ENCODE results near the gene SOBP. TPM values are rescaled to one million over a fixed set of nuclear protein-coding genes. Genes with fewer than 3 reads are reported as not detected.

Gene SOBP
- total RNA-seq, 6 donors from 2014 or later: 4.4 to 25.1 (median 12.4) TPM

- DNase-seq: no peak
- Histone ChIP-seq H3K36me3 (no peaks in the 10 kb centered on the region), H3K27ac (no peak overlapping the region), H3K27me3 (no peaks in the 10 kb centered on the region), H3K4me3 (no peak overlapping the region), H3K4me1 (peaks cover 15 to 25% (median 18%) of the 10 kb centered on the region in 4 donors), H3K9me3 (no peaks in the 10 kb centered on the region)
- WGBS, 2 donors: 81 to 85% methylated on average over 13 of the region's 13 CpGs
- ATAC-seq (ENCODE audit: low FRiP score in 2 of 2): peak in 1 of 2 donors; percentile 55
- no peak for TF ChIP-seq EP300 (IDR thresholded peaks at IDR 0.05)
- TF ChIP-seq CTCF (IDR thresholded peaks at IDR 0.05): no peak
Observed at GRCh38 chr6:107673076-107673494, 183.2 kb downstream of the SOBP start.

DNA sequence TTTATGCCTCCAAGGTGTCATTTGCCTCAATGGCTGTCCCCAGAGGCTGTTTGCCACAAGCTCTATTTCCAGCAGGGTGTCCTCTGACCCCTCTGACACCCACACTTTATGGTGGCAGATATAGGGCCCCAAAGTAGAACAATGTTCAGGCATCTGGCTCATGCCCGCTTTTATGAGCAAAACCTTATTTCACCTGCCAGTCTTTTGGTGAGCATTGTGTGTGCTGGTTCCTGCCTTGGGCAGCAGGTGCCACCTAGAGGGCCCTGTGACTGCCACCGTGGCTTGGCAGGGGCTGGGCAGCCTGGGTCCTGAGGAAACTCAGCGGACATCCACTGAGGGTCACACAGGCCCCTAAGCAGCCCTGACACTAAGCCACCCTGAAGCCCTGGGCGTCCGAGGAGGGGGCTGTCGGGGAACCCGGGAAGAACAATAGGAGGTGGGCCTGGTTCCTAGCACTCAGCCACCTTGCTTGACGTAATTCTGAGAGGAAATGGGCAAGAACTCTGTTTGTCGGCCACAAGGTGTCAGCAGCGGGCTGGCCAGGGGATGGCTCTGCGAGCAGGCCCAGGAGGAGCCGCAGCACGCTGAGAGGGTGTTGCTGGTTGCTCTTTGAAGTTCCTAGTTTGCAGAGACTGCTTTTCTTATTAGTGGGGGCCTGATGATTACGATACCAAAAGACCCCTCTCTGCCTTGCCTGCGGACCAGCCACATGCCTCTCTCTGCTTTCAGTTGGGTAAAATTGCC, 185.2 kb downstream of the SOBP start:
- Histone ChIP-seq H3K4me3 (peak overlapping the region in 2 of 4 donors; percentile 13 to 39), H3K4me1 (peaks cover 15 to 25% (median 18%) of the 10 kb centered on the region in 4 donors), H3K36me3 (no peaks in the 10 kb centered on the region), H3K27ac (peak overlapping the region in 3 of 4 donors; percentile 22 to 63 (median 55)), H3K9me3 (no peaks in the 10 kb centered on the region), H3K27me3 (no peaks in the 10 kb centered on the region)
- peak; percentile 93 for ATAC-seq (ENCODE audit: low FRiP score in 2 of 2)
- peak; percentile 78 to 89 for DNase-seq
- 6 to 18% methylated on average over 4 to 10 of the region's 15 CpGs for WGBS, 2 donors
- TF ChIP-seq EP300 (IDR thresholded peaks at IDR 0.05) (no peak), CTCF (IDR thresholded peaks at IDR 0.05) (peak; percentile 66 to 93 (median 91))

DNA sequence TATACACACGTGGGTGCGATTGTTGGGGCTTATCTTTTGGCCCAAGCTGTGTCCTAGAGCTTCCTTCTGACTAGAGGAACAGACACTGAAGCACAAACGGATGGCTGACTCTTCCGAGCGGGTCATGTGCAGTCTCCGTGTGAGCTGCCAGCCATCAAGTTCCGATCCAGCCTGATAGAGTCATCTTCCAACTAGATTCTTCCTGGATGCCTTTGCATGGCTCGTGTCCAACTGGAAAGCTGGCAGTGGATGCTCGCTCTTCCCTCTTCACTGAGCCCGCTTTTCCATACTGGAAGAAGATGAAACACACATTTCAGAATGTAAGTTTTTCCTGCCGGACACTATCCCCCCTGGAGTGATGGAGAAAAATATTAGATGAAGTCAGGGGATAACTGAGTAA, 186.1 kb downstream of the SOBP start:
- DNase-seq (no peak), ATAC-seq (ENCODE audit: low FRiP score in 2 of 2) (peak in 1 of 2 donors; percentile 67)
- Histone ChIP-seq H3K4me1 (peaks cover 9 to 18% (median 12%) of the 10 kb centered on the region in 4 donors), H3K4me3 (no peak overlapping the region), H3K27ac (no peak overlapping the region), H3K36me3 (no peaks in the 10 kb centered on the region), H3K9me3 (no peaks in the 10 kb centered on the region), H3K27me3 (no peaks in the 10 kb centered on the region)
- WGBS, 2 donors: 67 to 79% methylated on average over 11 of the region's 11 CpGs
- TF ChIP-seq POLR2A (IDR thresholded peaks at IDR 0.05) (no peak), POLR2AphosphoS5 (IDR thresholded peaks at IDR 0.05) (no peak), EP300 (IDR thresholded peaks at IDR 0.05) (peak in 1 of 4 donors; percentile 58), CTCF (IDR thresholded peaks at IDR 0.05) (no peak)

DNA sequence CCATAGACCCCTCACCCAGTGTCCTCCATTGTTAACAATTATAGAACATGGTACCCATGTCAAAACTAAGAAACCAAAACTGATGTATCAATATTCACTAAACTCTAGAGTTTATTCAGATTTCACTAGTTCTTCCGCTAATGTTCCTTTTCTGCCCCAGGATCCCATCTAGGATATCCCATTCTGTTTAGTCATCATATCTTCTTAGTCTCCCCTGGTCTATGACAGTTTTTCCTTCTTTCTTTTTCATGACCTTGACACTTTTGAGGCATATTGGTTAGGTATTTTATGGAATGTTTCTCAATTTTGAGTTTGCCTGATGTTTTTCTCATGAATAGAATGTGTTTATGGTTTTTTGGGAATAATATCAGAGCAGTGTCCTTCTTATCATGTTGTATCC, 187.5 kb downstream of the SOBP start:
- ATAC-seq (ENCODE audit: low FRiP score in 2 of 2): no peak
- Histone ChIP-seq H3K9me3 (no peaks in the 10 kb centered on the region), H3K4me3 (no peak overlapping the region), H3K36me3 (no peaks in the 10 kb centered on the region), H3K27ac (no peak overlapping the region), H3K27me3 (no peaks in the 10 kb centered on the region), H3K4me1 (peaks cover 3 to 11% (median 7%) of the 10 kb centered on the region in 4 donors)
- DNase-seq: no peak
- 98 to 100% methylated on average over 1 of the region's 1 CpG for WGBS, 2 donors
- TF ChIP-seq CTCF (IDR thresholded peaks at IDR 0.05) (no peak), POLR2AphosphoS5 (IDR thresholded peaks at IDR 0.05) (no peak), POLR2A (IDR thresholded peaks at IDR 0.05) (no peak), EP300 (IDR thresholded peaks at IDR 0.05) (no peak)

GRCh38 chr6:107679457-107679856, 189.5 kb downstream of the SOBP start:
- Histone ChIP-seq H3K4me1 (peaks cover 3 to 11% (median 7%) of the 10 kb centered on the region in 4 donors), H3K36me3 (no peaks in the 10 kb centered on the region), H3K9me3 (peaks cover 0 to under 1% (median 0%) of the 10 kb centered on the region in 4 donors), H3K4me3 (no peak overlapping the region), H3K27me3 (no peaks in the 10 kb centered on the region), H3K27ac (no peak overlapping the region)
- TF ChIP-seq CTCF (IDR thresholded peaks at IDR 0.05) (no peak), POLR2A (IDR thresholded peaks at IDR 0.05) (no peak), EP300 (IDR thresholded peaks at IDR 0.05) (no peak), POLR2AphosphoS5 (IDR thresholded peaks at IDR 0.05) (no peak)
- ATAC-seq (ENCODE audit: low FRiP score in 2 of 2) (peak in 1 of 2 donors; percentile 75), DNase-seq (no peak)
- WGBS, 2 donors: 65 to 86% methylated on average over 4 of the region's 4 CpGs

Data from upper lobe of left lung (tissue), 6 donors.